Measurements from ENCODE around the gene AFAP1L1. TPM values are rescaled to one million over a fixed set of nuclear protein-coding genes. Genes with fewer than 3 reads are reported as not detected.

AFAP1L1 gene
- total and polyA plus RNA-seq, 2 donors (not counting 3 experiments of a cell fraction or from before 2014, with no cell fraction given) = 7.9 to 73.2 TPM

GRCh38 chr5:149328177-149328576, 56.5 kb downstream of the AFAP1L1 start:
- no peak overlapping the region for H3K4me3 ChIP-seq (replicated peaks in 1 of 3; ENCODE audit: insufficient read depth in 1 of 3, low read depth in 1 of 3, low read length in 3 of 3)
- peaks cover 3% of the 10 kb centered on the region in 2 experiments for H3K36me3 ChIP-seq (ENCODE audit: control insufficient read depth in 2 of 2, extremely low read depth in 1 of 2, insufficient read depth in 2 of 2, low read length in 2 of 2)
- no TSS peak for BruUV-seq (replicated peaks)
- H4K20me1 ChIP-seq (replicated peaks; ENCODE audit: control insufficient read depth, extremely low read depth, insufficient read depth, low read length) = no peaks in the 10 kb centered on the region
- ChIA-PET POLR2A (no interaction called here), CTCF (no interaction called here)
- no peak for FAIRE-seq
- DNase-seq (ENCODE audit: low read depth, low spot score) = no peak
- peaks cover 26% of the 10 kb centered on the region for H3K4me1 ChIP-seq (ENCODE audit: control insufficient read depth, extremely low read depth, insufficient read depth, low read length)
- TF ChIP-seq MYC (IDR thresholded peaks at IDR 0.05; ENCODE audit: low read depth, low read length) = no peak
- TF ChIP-seq, protein P1, sequence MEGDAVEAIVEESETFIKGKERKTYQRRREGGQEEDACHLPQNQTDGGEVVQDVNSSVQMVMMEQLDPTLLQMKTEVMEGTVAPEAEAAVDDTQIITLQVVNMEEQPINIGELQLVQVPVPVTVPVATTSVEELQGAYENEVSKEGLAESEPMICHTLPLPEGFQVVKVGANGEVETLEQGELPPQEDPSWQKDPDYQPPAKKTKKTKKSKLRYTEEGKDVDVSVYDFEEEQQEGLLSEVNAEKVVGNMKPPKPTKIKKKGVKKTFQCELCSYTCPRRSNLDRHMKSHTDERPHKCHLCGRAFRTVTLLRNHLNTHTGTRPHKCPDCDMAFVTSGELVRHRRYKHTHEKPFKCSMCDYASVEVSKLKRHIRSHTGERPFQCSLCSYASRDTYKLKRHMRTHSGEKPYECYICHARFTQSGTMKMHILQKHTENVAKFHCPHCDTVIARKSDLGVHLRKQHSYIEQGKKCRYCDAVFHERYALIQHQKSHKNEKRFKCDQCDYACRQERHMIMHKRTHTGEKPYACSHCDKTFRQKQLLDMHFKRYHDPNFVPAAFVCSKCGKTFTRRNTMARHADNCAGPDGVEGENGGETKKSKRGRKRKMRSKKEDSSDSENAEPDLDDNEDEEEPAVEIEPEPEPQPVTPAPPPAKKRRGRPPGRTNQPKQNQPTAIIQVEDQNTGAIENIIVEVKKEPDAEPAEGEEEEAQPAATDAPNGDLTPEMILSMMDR (IDR thresholded peaks at IDR 0.05; ENCODE audit: extremely low read depth in 1 of 2, insufficient read depth in 1 of 2, low read depth in 1 of 2, low read length in 2 of 2) = no peak
- TF ChIP-seq POLR2AphosphoS5 (IDR thresholded peaks at IDR 0.05; ENCODE audit: insufficient read depth, low read depth, low read length) = no peak
- no peak for TF ChIP-seq EZH2 (IDR thresholded peaks at IDR 0.05; ENCODE audit: borderline replicate concordance, low read depth, low read length, severe bottlenecking)
- no peak for TF ChIP-seq POLR2A (IDR thresholded peaks at IDR 0.05; ENCODE audit: low read depth, low read length)
- TF ChIP-seq, protein P2, sequence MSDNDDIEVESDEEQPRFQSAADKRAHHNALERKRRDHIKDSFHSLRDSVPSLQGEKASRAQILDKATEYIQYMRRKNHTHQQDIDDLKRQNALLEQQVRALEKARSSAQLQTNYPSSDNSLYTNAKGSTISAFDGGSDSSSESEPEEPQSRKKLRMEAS (IDR thresholded peaks at IDR 0.05; ENCODE audit: insufficient read depth, insufficient read length) = no peak
- no peak for TF ChIP-seq GATA2 (IDR thresholded peaks at IDR 0.05; ENCODE audit: insufficient read depth, insufficient read length, low read depth, low read length)
- no peak for TF ChIP-seq FOS (IDR thresholded peaks at IDR 0.05; ENCODE audit: borderline replicate concordance, insufficient read depth, low read length)
- TF ChIP-seq JUN (IDR thresholded peaks at IDR 0.05; ENCODE audit: borderline replicate concordance, insufficient read depth, insufficient read length, low read depth) = no peak
- H3K4me2 ChIP-seq (ENCODE audit: insufficient read depth, low read length) = no peak overlapping the region
- no peaks in the 10 kb centered on the region for H3K9me1 ChIP-seq (replicated peaks; ENCODE audit: control insufficient read depth, extremely low read depth, insufficient read depth, low read length)
- no peak overlapping the region for H3K9ac ChIP-seq (replicated peaks; ENCODE audit: extremely low read depth, insufficient read depth, low read length)
- H3K27ac ChIP-seq (ENCODE audit: insufficient read depth, low read depth, low read length) = no peak overlapping the region
- H3K79me2 ChIP-seq (ENCODE audit: control insufficient read depth, insufficient read depth, low read length) = no peaks in the 10 kb centered on the region
- no peak overlapping the region for H2AFZ ChIP-seq (ENCODE audit: low read depth, low read length)
- H3K27me3 ChIP-seq (ENCODE audit: control insufficient read depth in 2 of 2, insufficient read depth in 2 of 2, low read length in 2 of 2) = no peaks in the 10 kb centered on the region
- dilution Hi-C loops (cut with MboI; ENCODE audit: extremely low pct_ligation_motif_present, low sequenced_read_pairs) = no loop called here
- no peaks in the 10 kb centered on the region for H3K9me3 ChIP-seq (replicated peaks; ENCODE audit: control insufficient read depth, insufficient read depth, low read length)
- intact Hi-C loops (cut with micrococcal nuclease) = no loop called here
